Tibial nerve (tissue), 4 donors: ENCODE results near the gene CARMIL1. TPM values are rescaled to one million over a fixed set of nuclear protein-coding genes. Genes with fewer than 3 reads are reported as not detected.

ENCODE experiments used
- DNase-seq, 2 donors: peaks; one replicate each; pipeline ENCODE4 v3.0.0-alpha.2; 2019; ENCODE audit warnings: low spot score in 2 of 2
- H3K27ac ChIP-seq, 4 donors: fragments of 200-600 bp; sonication (generic) in 3 of 4; one replicate each; pipeline ENCODE4 v1.5.1; 2017 to 2019; ENCODE audit warnings: mild to moderate bottlenecking in 1 of 4
- H3K27me3 ChIP-seq, 2 donors: fragments of 200-600 bp; sonication (generic) in 1 of 2; one replicate each; pipeline versions ENCODE4 v1.5.1 to v1.6.0; 2017 to 2019
- H3K36me3 ChIP-seq, 3 donors: fragments of 200-600 bp; sonication (generic); one replicate each; pipeline ENCODE4 v1.5.1; 2018 to 2019
- H3K4me1 ChIP-seq, 4 donors: fragments of 200-600 bp; sonication (generic) in 3 of 4; one replicate each; pipeline ENCODE4 v1.5.1; 2017 to 2019
- H3K4me3 ChIP-seq, 4 donors: fragments of 200-600 bp; sonication (generic) in 3 of 4; one replicate each; pipeline ENCODE4 v1.5.1; 2017 to 2019; ENCODE audit warnings: mild to moderate bottlenecking in 1 of 4, moderate library complexity in 1 of 4
- H3K9me3 ChIP-seq, 4 donors: fragments of 200-600 bp; sonication (generic) in 3 of 4; one replicate each; pipeline ENCODE4 v1.5.1; 2017 to 2019
- EP300 ChIP-seq, 2 donors: sonication (generic); formaldehyde crosslinking; IDR thresholded peaks; one replicate each; pipeline ENCODE4 v1.6.1; 2017; ENCODE audit warnings: antibody characterized with exemption in 2 of 2, mild to moderate bottlenecking in 1 of 2
- POLR2A ChIP-seq, 2 donors: fragments of 450-650 bp; IDR thresholded peaks; one replicate each; pipeline ENCODE4 v1.6.1; 2017; ENCODE audit warnings: antibody characterized with exemption in 2 of 2, mild to moderate bottlenecking in 2 of 2, moderate library complexity in 2 of 2
- WGBS, 2 donors: methylation state at CpG; one replicate each; pipeline ENCODE4 v1.1.5; 2018; 5-methylcytosine and 5-hydroxymethylcytosine counted together
- total RNA-seq, 4 donors: library from RNA; depleted of rRNA; stranded (reverse); fragments of >200 nt; gene quantifications; one replicate each; pipeline ENCODE4 v1.1.0, GENCODE V29; 2016
- TF ChIP-seq, protein P1 (sequence below), 5 experiments: fragments of 200-600 bp in 3 of 5; fragments of 450-650 bp in 2 of 5; sonication (generic) in 3 of 5; IDR thresholded peaks; one replicate each; pipeline ENCODE4 v1.5.1; 2016 to 2019; ENCODE audit warnings: antibody characterized with exemption in 5 of 5, mild to moderate bottlenecking in 3 of 5, moderate library complexity in 2 of 5

CARMIL1 gene
- total RNA-seq, 4 donors from 2014 or later: 29.1 to 43.5 (median 34.1) TPM

DNA sequence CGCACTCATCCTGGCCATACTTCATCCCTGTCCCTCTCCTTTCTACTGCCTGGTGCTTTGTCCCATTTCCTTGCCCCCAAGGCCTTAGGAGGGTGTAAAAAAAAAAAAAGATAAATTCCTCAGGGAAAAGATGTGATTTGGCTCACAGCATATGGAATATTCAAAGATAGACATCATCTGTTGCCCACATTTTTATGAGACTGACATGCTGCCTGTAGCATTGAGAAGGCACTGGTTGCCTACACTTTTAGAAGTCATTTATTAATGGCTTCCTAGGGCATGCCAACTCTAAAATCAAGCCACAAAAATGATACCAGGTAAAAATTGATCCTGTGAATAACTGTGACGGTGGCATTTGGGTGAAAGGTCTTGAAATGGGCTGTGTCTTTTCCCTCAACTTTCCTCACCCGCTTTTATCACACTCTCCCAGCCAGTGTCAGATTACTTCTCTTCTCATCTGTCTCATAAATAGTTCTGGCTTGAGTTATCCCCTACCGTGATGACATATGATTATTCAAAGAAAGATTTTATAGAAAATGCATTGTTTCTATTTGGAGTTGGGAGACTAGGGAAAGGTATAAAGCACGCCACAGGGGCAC is 139.4 kb downstream of the CARMIL1 start:
- Histone ChIP-seq H3K9me3 (no peaks in the 10 kb centered on the region), H3K4me3 (no peak overlapping the region), H3K36me3 (no peaks in the 10 kb centered on the region), H3K4me1 (peaks cover 0 to 41% (median 4%) of the 10 kb centered on the region in 4 donors), H3K27ac (no peak overlapping the region), H3K27me3 (no peaks in the 10 kb centered on the region)
- no peak for TF ChIP-seq EP300 (IDR thresholded peaks at IDR 0.05)
- TF ChIP-seq POLR2A (IDR thresholded peaks at IDR 0.05): no peak
- TF ChIP-seq, protein P1, sequence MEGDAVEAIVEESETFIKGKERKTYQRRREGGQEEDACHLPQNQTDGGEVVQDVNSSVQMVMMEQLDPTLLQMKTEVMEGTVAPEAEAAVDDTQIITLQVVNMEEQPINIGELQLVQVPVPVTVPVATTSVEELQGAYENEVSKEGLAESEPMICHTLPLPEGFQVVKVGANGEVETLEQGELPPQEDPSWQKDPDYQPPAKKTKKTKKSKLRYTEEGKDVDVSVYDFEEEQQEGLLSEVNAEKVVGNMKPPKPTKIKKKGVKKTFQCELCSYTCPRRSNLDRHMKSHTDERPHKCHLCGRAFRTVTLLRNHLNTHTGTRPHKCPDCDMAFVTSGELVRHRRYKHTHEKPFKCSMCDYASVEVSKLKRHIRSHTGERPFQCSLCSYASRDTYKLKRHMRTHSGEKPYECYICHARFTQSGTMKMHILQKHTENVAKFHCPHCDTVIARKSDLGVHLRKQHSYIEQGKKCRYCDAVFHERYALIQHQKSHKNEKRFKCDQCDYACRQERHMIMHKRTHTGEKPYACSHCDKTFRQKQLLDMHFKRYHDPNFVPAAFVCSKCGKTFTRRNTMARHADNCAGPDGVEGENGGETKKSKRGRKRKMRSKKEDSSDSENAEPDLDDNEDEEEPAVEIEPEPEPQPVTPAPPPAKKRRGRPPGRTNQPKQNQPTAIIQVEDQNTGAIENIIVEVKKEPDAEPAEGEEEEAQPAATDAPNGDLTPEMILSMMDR (IDR thresholded peaks at IDR 0.05): no peak
- DNase-seq: no peak
- 71 to 86% methylated on average over 5 of the region's 5 CpGs for WGBS, 2 donors

DNA sequence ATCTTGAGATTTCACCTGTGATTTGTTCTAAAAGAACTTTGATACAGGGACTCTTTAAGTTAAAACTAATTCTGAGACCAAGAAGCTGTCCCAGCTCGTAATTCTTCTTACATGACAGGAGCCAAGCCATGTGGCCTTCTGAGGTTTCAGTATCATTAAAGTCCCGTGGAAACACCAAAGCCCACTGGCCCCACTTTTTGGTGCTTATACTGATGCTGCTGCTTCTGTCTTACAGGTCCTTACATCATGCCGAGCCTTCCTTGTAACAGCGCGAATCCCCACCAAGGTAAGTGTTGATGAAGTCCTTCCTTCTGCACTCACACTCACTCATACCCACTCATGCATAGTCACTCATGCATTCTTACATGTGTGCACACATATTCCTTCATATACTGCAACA is 140.7 kb downstream of the CARMIL1 start:
- Histone ChIP-seq H3K9me3 (no peaks in the 10 kb centered on the region), H3K4me3 (no peak overlapping the region), H3K36me3 (no peaks in the 10 kb centered on the region), H3K27me3 (no peaks in the 10 kb centered on the region), H3K27ac (no peak overlapping the region), H3K4me1 (peaks cover 0 to 28% (median 3%) of the 10 kb centered on the region in 4 donors)
- DNase-seq: no peak
- 97 to 98% methylated on average over 5 of the region's 5 CpGs for WGBS, 2 donors
- TF ChIP-seq, protein P1 (IDR thresholded peaks at IDR 0.05): no peak
- TF ChIP-seq POLR2A (IDR thresholded peaks at IDR 0.05) (no peak), EP300 (IDR thresholded peaks at IDR 0.05) (no peak)

DNA sequence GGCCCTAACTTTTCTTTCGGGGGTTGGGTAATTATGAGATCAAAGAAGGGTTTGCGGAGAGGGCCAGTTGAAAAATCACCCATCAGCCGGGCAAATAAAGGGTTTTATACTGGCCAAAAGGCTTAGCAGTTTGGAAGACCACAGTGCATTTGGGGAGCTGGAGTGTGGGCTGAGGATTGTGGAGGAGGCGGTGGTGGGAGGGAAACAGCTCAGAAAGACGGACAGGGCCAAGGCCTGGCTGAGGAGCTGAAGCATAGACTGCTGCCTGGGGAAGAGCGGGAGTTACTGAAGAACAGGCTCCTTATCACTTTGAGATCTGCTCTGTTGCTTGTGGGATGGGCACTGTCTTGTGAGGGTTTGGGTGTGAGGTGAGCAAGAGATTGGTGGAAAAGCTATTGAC is 144.2 kb downstream of the CARMIL1 start:
- Histone ChIP-seq H3K27me3 (no peaks in the 10 kb centered on the region), H3K9me3 (no peaks in the 10 kb centered on the region), H3K27ac (no peak overlapping the region), H3K36me3 (no peaks in the 10 kb centered on the region), H3K4me3 (no peak overlapping the region), H3K4me1 (no peaks in the 10 kb centered on the region)
- TF ChIP-seq EP300 (IDR thresholded peaks at IDR 0.05) (no peak), POLR2A (IDR thresholded peaks at IDR 0.05) (no peak)
- TF ChIP-seq, protein P1 (IDR thresholded peaks at IDR 0.05): no peak
- no peak for DNase-seq
- 71 to 85% methylated on average over 6 of the region's 6 CpGs for WGBS, 2 donors

DNA sequence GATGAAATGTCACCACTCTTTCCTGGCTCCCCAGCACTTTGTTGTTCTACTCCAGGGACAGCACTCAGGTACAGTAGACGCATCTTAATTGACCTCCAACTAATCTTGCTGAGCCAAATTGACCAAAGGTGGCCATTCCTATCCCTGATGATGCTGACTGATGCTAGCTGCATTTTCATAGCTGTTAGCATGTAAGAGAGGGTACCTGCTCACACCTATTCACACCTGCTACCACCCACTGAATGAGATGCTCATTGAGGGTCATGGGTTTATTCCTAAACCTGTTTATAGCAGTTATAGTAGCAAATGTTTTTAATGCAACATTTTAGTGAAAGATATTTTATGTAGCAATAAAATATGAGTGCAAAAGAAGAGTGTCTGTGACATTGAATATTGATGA is 145.1 kb downstream of the CARMIL1 start:
- Histone ChIP-seq H3K27ac (no peak overlapping the region), H3K27me3 (no peaks in the 10 kb centered on the region), H3K4me1 (no peaks in the 10 kb centered on the region), H3K36me3 (no peaks in the 10 kb centered on the region), H3K9me3 (no peaks in the 10 kb centered on the region), H3K4me3 (no peak overlapping the region)
- DNase-seq: no peak
- WGBS, 2 donors: 91 to 92% methylated on average over 1 of the region's 1 CpG
- TF ChIP-seq, protein P1 (IDR thresholded peaks at IDR 0.05): no peak
- no peak for TF ChIP-seq EP300 (IDR thresholded peaks at IDR 0.05)
- TF ChIP-seq POLR2A (IDR thresholded peaks at IDR 0.05): no peak

DNA sequence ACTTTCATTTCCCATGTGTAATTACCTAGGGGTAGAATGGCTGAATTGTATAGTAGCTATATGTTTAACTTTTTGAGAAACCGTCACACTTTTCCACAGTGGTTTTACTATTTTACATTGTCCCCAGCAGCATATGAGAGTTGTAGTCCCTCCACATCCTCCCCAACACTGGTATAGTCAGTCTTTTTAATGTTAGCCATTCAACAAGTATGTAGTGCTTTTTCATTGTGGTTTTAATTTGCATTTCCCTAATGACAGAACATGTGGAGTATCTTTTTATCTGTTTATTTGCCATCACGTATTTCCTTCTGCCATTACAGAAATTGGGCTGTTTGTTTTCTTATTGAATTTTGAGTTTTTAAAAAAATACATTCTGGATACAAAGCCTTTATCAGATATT is 148.4 kb downstream of the CARMIL1 start:
- no peaks in the 10 kb centered on the region for H3K27me3 ChIP-seq
- DNase-seq: no peak
- WGBS, 2 donors: 62 to 65% methylated on average over 2 of the region's 2 CpGs
- TF ChIP-seq, protein P1 (IDR thresholded peaks at IDR 0.05): no peak
- no peak for TF ChIP-seq POLR2A (IDR thresholded peaks at IDR 0.05)
- TF ChIP-seq EP300 (IDR thresholded peaks at IDR 0.05): no peak
- no peak overlapping the region for H3K4me3 ChIP-seq
- H3K27ac ChIP-seq: no peak overlapping the region
- H3K36me3 ChIP-seq: no peaks in the 10 kb centered on the region
- H3K4me1 ChIP-seq: no peaks in the 10 kb centered on the region
- no peaks in the 10 kb centered on the region for H3K9me3 ChIP-seq
